SK-N-SH (cell line): Measurements from ENCODE around the gene COL21A1. TPM values are rescaled to one million over a fixed set of nuclear protein-coding genes. Genes with fewer than 3 reads are reported as not detected.

Experiments
- CTCF ChIA-PET: fragments of 300-600, 350-600 bp; formaldehyde crosslinking; extraction: SDS; loops from one replicate; lab custom pipeline; 2021; lab: Yijun Ruan, JAX
- POLR2A ChIA-PET: fragments of 350-600 bp; sonication (Branson Sonifier 250); formaldehyde crosslinking; extraction: SDS; loops from one replicate; lab custom pipeline; 2020; ENCODE audit warnings: antibody characterized with exemption, inconsistent platforms; lab: Yijun Ruan, JAX
- DNase-seq: peaks from one replicate; pipeline ENCODE4 v3.0.0; 2012
- H2AFZ ChIP-seq: fragments of 200-600 bp; sonication (generic); 2 replicates; pipeline ENCODE4 v1.8.1; 2016; ENCODE audit warnings: antibody characterized with exemption, mild to moderate bottlenecking, low read depth
- H3F3A ChIP-seq: fragments of 200-600 bp; sonication (generic); replicated peaks from 2 replicates; pipeline ENCODE3; 2016; ENCODE audit warnings: antibody characterized with exemption, mild to moderate bottlenecking; ENCODE audit not compliant: insufficient read depth
- H3K27ac ChIP-seq, 2 experiments: fragments of 200-500 bp in 1 of 2; fragments of 200-600 bp in 1 of 2; sonication (Bioruptor generic) in 1 of 2; sonication (generic), shearing (Covaris generic) in 1 of 2; 2 replicates each; pipeline versions ENCODE4 v1.5.1 to v1.6.1; 2014 to 2016; ENCODE audit warnings: low read depth in 2 of 2, inconsistent platforms in 1 of 2, low read length in 1 of 2, mild to moderate bottlenecking in 1 of 2, mixed read lengths in 1 of 2
- H3K27me3 ChIP-seq: fragments of 200-600 bp; sonication (generic), shearing (Covaris generic); 2 replicates; pipeline ENCODE4 v1.6.1; 2016; ENCODE audit warnings: mixed run types; ENCODE audit not compliant: insufficient read depth
- H3K36me3 ChIP-seq, 2 experiments: fragments of 200-500 bp in 1 of 2; fragments of 200-600 bp in 1 of 2; sonication (Bioruptor generic) in 1 of 2; sonication (generic) in 1 of 2; replicated peaks in 1 of 2; 2 replicates each; pipeline versions ENCODE3 to v1.5.1; 2014 to 2016; ENCODE audit warnings: low read length in 1 of 2, mild to moderate bottlenecking in 1 of 2; ENCODE audit not compliant: insufficient read depth in 2 of 2, control insufficient read depth in 1 of 2
- H3K4me1 ChIP-seq, 2 experiments: fragments of 200-500 bp in 1 of 2; fragments of 200-600 bp in 1 of 2; sonication (Bioruptor generic) in 1 of 2; sonication (generic), shearing (Covaris generic) in 1 of 2; 2 replicates each; pipeline versions ENCODE4 v1.5.1 to v1.6.1; 2014 to 2016; ENCODE audit warnings: low read depth in 1 of 2, low read length in 1 of 2, mixed run types in 1 of 2; ENCODE audit not compliant: insufficient read depth in 2 of 2, control insufficient read depth in 1 of 2
- H3K4me2 ChIP-seq: fragments of 200-600 bp; sonication (generic), shearing (Covaris generic); 2 replicates; pipeline ENCODE4 v1.6.1; 2017; ENCODE audit warnings: mixed run types
- H3K4me3 ChIP-seq, 2 experiments: fragments of 200-500 bp in 1 of 2; fragments of 200-600 bp in 1 of 2; sonication (Bioruptor generic) in 1 of 2; sonication (generic), shearing (Covaris generic) in 1 of 2; 2 replicates each; pipeline versions ENCODE4 v1.5.1 to v1.8.1; 2014 to 2016; ENCODE audit warnings: low read depth in 2 of 2, inconsistent platforms in 1 of 2, low read length in 1 of 2, mild to moderate bottlenecking in 1 of 2, mixed read lengths in 1 of 2, moderate library complexity in 1 of 2
- H3K79me2 ChIP-seq: fragments of 200-600 bp; sonication (generic); 2 replicates; pipeline ENCODE4 v1.8.1; 2017; ENCODE audit warnings: mild to moderate bottlenecking; ENCODE audit not compliant: insufficient read depth
- H3K9ac ChIP-seq: fragments of 200-600 bp; sonication (generic); 2 replicates; pipeline ENCODE4 v1.6.1; 2017; ENCODE audit warnings: mixed run types
- H3K9me2 ChIP-seq: fragments of 200-600 bp; sonication (generic); 2 replicates; pipeline ENCODE4 v1.6.1; 2017; ENCODE audit warnings: mixed run types
- H3K9me3 ChIP-seq: fragments of 200-600 bp; sonication (generic); 2 replicates; pipeline ENCODE4 v1.6.1; 2017; ENCODE audit warnings: mixed run types, mild to moderate bottlenecking, moderate library complexity
- H4K20me1 ChIP-seq: fragments of 200-600 bp; sonication (generic); 2 replicates; pipeline ENCODE4 v1.6.1; 2017; ENCODE audit warnings: mild to moderate bottlenecking, mixed run types; ENCODE audit not compliant: insufficient read depth
- CHD2 ChIP-seq: fragments of 150-350 bp; IDR thresholded peaks from 2 replicates; pipeline ENCODE4 v1.6.1; 2018; ENCODE audit warnings: low read length; ENCODE audit not compliant: partially characterized antibody
- EZH2phosphoT487 ChIP-seq: fragments of 200-600 bp; sonication (generic); IDR thresholded peaks from 2 replicates; pipeline ENCODE4 v1.6.1; 2017; ENCODE audit warnings: low read depth, mixed run types, mild to moderate bottlenecking, antibody characterized with exemption, moderate library complexity, borderline replicate concordance
- FOSL2 ChIP-seq: IDR thresholded peaks from 2 replicates; pipeline ENCODE4 v1.4.0; 2012; ENCODE audit warnings: low read depth, mild to moderate bottlenecking, moderate library complexity, borderline replicate concordance
- FOXJ3 ChIP-seq: sonication (generic); formaldehyde crosslinking; IDR thresholded peaks from 2 replicates; pipeline ENCODE4 v1.5.1; 2020; ENCODE audit warnings: mild to moderate bottlenecking, missing genetic modification reagents
- GABPA ChIP-seq: IDR thresholded peaks from 2 replicates; pipeline ENCODE4 v1.4.0; 2012; ENCODE audit warnings: low read depth, mild to moderate bottlenecking
- GATA2 ChIP-seq: sonication (generic); formaldehyde crosslinking; IDR thresholded peaks from 2 replicates; pipeline ENCODE4 v1.5.0; 2020; ENCODE audit warnings: mild to moderate bottlenecking, missing genetic modification reagents
- RAD21 ChIP-seq: IDR thresholded peaks from 2 replicates; pipeline ENCODE4 v1.6.1; 2012; ENCODE audit warnings: mild to moderate bottlenecking, low read length
- RCOR1 ChIP-seq: fragments of 150-350 bp; IDR thresholded peaks from 2 replicates; pipeline ENCODE4 v1.6.1; 2017; ENCODE audit warnings: antibody characterized with exemption, low read length
- SMC3 ChIP-seq: IDR thresholded peaks from 2 replicates; pipeline ENCODE4 v1.6.1; 2012; ENCODE audit warnings: low read depth, low read length, improper control_type of control experiment
- USF2 ChIP-seq: fragments of 150-350 bp; IDR thresholded peaks from 2 replicates; pipeline ENCODE4 v1.6.1; 2017; ENCODE audit warnings: antibody characterized with exemption, low read length, low read depth, borderline replicate concordance
- WGBS: methylation state at CpG from one replicate; pipeline ENCODE4 v1.1.6; 2017; ENCODE audit warnings: low lambda C conversion rate; 5-methylcytosine and 5-hydroxymethylcytosine counted together
- polyA plus RNA-seq, 3 experiments: library from polyadenylated mRNA; depleted of rRNA; stranded (reverse); fragments of >200 nt; gene quantifications; 2 replicates each; pipeline ENCODE4 v1.2.3, GENCODE V29; 2012
- TF ChIP-seq, protein P1 (sequence below): fragments of 150-350 bp; IDR thresholded peaks from 2 replicates; pipeline ENCODE4 v1.6.1; 2016; ENCODE audit warnings: mild to moderate bottlenecking, low read depth, low read length
- TF ChIP-seq, protein P2 (sequence below): fragments of 200-600 bp; sonication (generic); IDR thresholded peaks from 2 replicates; pipeline ENCODE4 v1.6.1; 2017; ENCODE audit warnings: antibody characterized with exemption, mild to moderate bottlenecking, moderate library complexity
- TF ChIP-seq, protein P3 (sequence below): IDR thresholded peaks from 2 replicates; pipeline ENCODE4 v1.4.0; 2012; ENCODE audit warnings: low read depth, borderline replicate concordance

Gene COL21A1
- polyA plus RNA-seq, 1 of the 3 experiments (the other 2 are of a cell fraction) = 0.07 TPM

DNA sequence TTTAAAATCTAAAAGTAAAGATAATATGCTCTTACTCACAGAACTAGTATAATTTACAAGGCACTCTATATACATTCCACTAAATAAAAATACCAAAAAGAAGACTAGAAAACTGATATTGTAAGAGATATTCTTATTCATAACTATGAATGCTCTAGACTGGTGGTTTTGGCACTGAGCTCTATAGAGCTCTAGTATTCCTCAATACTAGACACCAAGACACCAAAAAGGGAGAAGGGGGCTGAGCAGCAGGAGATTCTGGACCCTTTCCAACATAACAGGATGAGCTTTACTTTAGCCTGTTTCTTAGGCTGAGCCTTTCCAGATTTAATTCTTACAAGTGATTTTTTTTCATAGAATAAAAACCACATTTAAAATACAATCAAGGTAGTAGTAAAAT is 173.6 kb downstream of the COL21A1 start:
- CTCF ChIA-PET = interaction anchor here (0.6 to 1.0 kb wide), 2 partner anchors 14 to 35 kb away, joined by 3 read pairs; no protein-coding TSS in a partner anchor
- Histone ChIP-seq H2AFZ (no peak overlapping the region), H3F3A (no peaks in the 10 kb centered on the region), H3K9me3 (no peaks in the 10 kb centered on the region; the same call in 1 of the 2 replicates), H3K27ac (no peak overlapping the region), H3K27me3 (no peaks in the 10 kb centered on the region), H3K4me1 (no peaks in the 10 kb centered on the region), H3K4me3 (no peak overlapping the region), H3K9ac (no peak overlapping the region), H3K9me2 (no peaks in the 10 kb centered on the region), H3K79me2 (no peaks in the 10 kb centered on the region), H4K20me1 (no peaks in the 10 kb centered on the region), H3K36me3 (no peaks in the 10 kb centered on the region), H3K4me2 (no peak overlapping the region)
- TF ChIP-seq, protein P1, sequence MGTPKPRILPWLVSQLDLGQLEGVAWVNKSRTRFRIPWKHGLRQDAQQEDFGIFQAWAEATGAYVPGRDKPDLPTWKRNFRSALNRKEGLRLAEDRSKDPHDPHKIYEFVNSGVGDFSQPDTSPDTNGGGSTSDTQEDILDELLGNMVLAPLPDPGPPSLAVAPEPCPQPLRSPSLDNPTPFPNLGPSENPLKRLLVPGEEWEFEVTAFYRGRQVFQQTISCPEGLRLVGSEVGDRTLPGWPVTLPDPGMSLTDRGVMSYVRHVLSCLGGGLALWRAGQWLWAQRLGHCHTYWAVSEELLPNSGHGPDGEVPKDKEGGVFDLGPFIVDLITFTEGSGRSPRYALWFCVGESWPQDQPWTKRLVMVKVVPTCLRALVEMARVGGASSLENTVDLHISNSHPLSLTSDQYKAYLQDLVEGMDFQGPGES = no peak
- no peak for DNase-seq
- POLR2A ChIA-PET = no interaction called here

DNA sequence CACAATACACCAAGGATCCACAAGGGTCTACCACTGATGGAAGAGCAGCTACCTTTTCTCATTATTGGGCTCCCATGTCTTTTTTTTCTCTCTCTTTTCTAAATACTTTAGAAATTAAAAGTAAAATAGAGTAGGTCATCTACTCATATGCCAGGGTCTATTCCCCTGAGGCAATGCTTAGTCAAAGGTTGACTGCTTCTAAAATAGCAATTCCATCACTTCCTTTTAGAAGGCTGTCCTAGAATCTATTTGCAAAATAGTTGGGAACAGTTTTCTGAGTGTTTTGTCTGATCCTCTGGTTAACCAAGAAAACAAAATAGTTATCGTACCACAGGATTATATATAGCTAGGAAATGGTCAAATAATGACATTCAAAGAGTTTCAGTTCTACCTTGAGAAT is 174.1 kb downstream of the COL21A1 start:
- no peaks in the 10 kb centered on the region for H3K4me1 ChIP-seq
- no peak overlapping the region for H2AFZ ChIP-seq
- POLR2A ChIA-PET = no interaction called here
- no peak overlapping the region for H3K27ac ChIP-seq
- H3K9me2 ChIP-seq = no peaks in the 10 kb centered on the region
- H3K27me3 ChIP-seq = no peaks in the 10 kb centered on the region
- no peak for TF ChIP-seq EZH2phosphoT487
- TF ChIP-seq USF2 = no peak
- TF ChIP-seq RCOR1 = no peak
- TF ChIP-seq, all 33 proteins: peak for 0
- CTCF ChIA-PET = interaction anchor here (1.0 kb wide), 1 partner anchor 14 kb away, joined by 3 read pairs; no protein-coding TSS in a partner anchor
- Histone ChIP-seq H3K4me3 (no peak overlapping the region), H3K4me2 (no peak overlapping the region), H3K9ac (no peak overlapping the region), H3K79me2 (no peaks in the 10 kb centered on the region), H3K36me3 (no peaks in the 10 kb centered on the region), H3K9me3 (no peaks in the 10 kb centered on the region; the same call in 1 of the 2 replicates), H3F3A (no peaks in the 10 kb centered on the region), H4K20me1 (no peaks in the 10 kb centered on the region)
- DNase-seq = no peak
- 51% methylated on average over 1 of the region's 1 CpG for WGBS

DNA sequence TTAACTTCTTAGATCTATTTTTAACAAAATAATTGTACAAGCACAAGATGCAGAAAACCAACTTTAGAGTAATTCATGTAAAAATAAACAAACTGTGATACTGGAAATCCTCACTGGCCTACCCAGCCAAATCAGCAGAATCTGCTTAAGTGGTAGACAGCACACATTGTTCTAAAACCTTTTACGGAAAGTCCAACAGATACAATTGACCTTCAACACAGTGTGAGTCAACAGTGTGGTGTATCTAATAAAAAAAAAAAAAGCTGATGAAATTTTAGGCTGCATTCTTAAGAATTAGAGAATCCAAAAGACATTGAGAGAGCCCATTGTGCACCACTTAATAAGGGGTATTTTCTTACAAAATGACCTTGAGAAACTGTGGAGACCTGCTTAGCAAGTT is 174.5 kb downstream of the COL21A1 start:
- H3K9ac ChIP-seq = no peak overlapping the region
- no peaks in the 10 kb centered on the region for H3K27me3 ChIP-seq
- H3K36me3 ChIP-seq = no peaks in the 10 kb centered on the region
- H3K27ac ChIP-seq = no peak overlapping the region
- no peak overlapping the region for H3K4me3 ChIP-seq
- POLR2A ChIA-PET = no interaction called here
- H3K79me2 ChIP-seq = no peaks in the 10 kb centered on the region
- H4K20me1 ChIP-seq = no peaks in the 10 kb centered on the region
- no peaks in the 10 kb centered on the region; the same call in 1 of the 2 replicates for H3K9me3 ChIP-seq
- H3K9me2 ChIP-seq = no peaks in the 10 kb centered on the region
- H3K4me1 ChIP-seq = no peaks in the 10 kb centered on the region
- H3F3A ChIP-seq = no peaks in the 10 kb centered on the region
- WGBS = 47% methylated on average over 1 of the region's 1 CpG
- H2AFZ ChIP-seq = no peak overlapping the region
- CTCF ChIA-PET = interaction anchor here (1.0 kb wide), 1 partner anchor 13 kb away, joined by 3 read pairs; no protein-coding TSS in a partner anchor
- H3K4me2 ChIP-seq = no peak overlapping the region
- no peak for DNase-seq
- TF ChIP-seq, protein P2, sequence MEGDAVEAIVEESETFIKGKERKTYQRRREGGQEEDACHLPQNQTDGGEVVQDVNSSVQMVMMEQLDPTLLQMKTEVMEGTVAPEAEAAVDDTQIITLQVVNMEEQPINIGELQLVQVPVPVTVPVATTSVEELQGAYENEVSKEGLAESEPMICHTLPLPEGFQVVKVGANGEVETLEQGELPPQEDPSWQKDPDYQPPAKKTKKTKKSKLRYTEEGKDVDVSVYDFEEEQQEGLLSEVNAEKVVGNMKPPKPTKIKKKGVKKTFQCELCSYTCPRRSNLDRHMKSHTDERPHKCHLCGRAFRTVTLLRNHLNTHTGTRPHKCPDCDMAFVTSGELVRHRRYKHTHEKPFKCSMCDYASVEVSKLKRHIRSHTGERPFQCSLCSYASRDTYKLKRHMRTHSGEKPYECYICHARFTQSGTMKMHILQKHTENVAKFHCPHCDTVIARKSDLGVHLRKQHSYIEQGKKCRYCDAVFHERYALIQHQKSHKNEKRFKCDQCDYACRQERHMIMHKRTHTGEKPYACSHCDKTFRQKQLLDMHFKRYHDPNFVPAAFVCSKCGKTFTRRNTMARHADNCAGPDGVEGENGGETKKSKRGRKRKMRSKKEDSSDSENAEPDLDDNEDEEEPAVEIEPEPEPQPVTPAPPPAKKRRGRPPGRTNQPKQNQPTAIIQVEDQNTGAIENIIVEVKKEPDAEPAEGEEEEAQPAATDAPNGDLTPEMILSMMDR = no peak
- TF ChIP-seq SMC3 (no peak), GABPA (no peak), FOXJ3 (CRISPR knock-in tag) (no peak), FOSL2 (no peak), RCOR1 (no peak), GATA2 (no peak), EZH2phosphoT487 (no peak), CHD2 (no peak), RAD21 (no peak)
- TF ChIP-seq, protein P3, sequence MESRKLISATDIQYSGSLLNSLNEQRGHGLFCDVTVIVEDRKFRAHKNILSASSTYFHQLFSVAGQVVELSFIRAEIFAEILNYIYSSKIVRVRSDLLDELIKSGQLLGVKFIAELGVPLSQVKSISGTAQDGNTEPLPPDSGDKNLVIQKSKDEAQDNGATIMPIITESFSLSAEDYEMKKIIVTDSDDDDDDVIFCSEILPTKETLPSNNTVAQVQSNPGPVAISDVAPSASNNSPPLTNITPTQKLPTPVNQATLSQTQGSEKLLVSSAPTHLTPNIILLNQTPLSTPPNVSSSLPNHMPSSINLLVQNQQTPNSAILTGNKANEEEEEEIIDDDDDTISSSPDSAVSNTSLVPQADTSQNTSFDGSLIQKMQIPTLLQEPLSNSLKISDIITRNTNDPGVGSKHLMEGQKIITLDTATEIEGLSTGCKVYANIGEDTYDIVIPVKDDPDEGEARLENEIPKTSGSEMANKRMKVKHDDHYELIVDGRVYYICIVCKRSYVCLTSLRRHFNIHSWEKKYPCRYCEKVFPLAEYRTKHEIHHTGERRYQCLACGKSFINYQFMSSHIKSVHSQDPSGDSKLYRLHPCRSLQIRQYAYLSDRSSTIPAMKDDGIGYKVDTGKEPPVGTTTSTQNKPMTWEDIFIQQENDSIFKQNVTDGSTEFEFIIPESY = no peak
- TF ChIP-seq, protein P1 = no peak
